ENCODE data around the gene LRCOL1.

Gene LRCOL1

DNA sequence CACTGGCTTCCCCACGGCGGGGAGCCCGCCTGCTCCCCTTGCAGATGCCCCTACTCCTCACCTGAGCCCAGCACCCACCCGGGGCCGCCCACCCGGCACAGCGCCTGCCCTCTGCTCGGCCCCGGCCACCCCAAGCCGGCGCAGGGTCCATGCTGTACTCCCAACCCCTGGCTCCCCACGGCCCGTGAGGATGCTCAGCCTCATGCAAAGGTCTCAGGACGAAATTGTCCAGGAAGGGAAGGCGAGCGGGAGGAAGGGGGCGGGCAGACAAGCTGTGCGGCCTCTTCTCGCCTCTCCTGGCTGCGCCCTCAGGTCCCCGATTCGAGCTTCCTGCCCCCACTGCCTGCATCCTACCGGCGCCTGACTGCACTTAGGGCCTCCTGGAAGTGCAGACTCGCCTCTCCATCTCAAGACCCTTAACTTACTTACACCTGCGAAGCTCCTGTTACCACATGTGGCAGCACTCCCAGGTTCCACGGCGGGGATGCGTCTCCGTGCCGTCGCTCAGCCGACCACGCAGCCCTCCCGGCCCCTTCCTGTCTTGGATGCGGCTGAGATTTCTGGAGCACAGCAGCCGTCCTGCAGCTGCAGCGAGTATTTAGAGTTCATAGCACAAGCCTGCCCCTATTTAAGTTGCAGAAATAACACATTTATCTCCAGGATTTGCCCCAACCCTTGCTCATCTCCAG is 18.0 kb downstream of the LRCOL1 start:
- TF ChIP-seq SP1 (IDR thresholded peaks at IDR 0.05) (no peak), FOXM1 (IDR thresholded peaks at IDR 0.05; ENCODE audit: borderline replicate concordance) (no peak), HDGF (IDR thresholded peaks at IDR 0.05; ENCODE audit: borderline replicate concordance) (no peak), ARNT (IDR thresholded peaks at IDR 0.05) (no peak), L3MBTL2 (conservative IDR thresholded peaks at IDR 0.05) (no peak), BHLHE40 (IDR thresholded peaks at IDR 0.05; ENCODE audit: borderline replicate concordance) (no peak), LEF1 (IDR thresholded peaks at IDR 0.05; ENCODE audit: borderline replicate concordance) (no peak), ZNF384 (IDR thresholded peaks at IDR 0.05) (no peak), ELF4 (IDR thresholded peaks at IDR 0.05) (no peak), FOXA1 (IDR thresholded peaks at IDR 0.05) (no peak), FOXK2 (IDR thresholded peaks at IDR 0.05) (no peak)
- TF ChIP-seq, protein P1, sequence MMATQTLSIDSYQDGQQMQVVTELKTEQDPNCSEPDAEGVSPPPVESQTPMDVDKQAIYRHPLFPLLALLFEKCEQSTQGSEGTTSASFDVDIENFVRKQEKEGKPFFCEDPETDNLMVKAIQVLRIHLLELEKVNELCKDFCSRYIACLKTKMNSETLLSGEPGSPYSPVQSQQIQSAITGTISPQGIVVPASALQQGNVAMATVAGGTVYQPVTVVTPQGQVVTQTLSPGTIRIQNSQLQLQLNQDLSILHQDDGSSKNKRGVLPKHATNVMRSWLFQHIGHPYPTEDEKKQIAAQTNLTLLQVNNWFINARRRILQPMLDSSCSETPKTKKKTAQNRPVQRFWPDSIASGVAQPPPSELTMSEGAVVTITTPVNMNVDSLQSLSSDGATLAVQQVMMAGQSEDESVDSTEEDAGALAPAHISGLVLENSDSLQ (IDR thresholded peaks at IDR 0.05): no peak
- POLR2A ChIA-PET: no interaction called here
- CTCF ChIA-PET: interaction anchor here (0.6 kb wide), 1 partner anchor 310 kb away, joined by 3 read pairs; no protein-coding TSS in a partner anchor
- DNase-seq (ENCODE audit: extremely low spot score): no peak

DNA sequence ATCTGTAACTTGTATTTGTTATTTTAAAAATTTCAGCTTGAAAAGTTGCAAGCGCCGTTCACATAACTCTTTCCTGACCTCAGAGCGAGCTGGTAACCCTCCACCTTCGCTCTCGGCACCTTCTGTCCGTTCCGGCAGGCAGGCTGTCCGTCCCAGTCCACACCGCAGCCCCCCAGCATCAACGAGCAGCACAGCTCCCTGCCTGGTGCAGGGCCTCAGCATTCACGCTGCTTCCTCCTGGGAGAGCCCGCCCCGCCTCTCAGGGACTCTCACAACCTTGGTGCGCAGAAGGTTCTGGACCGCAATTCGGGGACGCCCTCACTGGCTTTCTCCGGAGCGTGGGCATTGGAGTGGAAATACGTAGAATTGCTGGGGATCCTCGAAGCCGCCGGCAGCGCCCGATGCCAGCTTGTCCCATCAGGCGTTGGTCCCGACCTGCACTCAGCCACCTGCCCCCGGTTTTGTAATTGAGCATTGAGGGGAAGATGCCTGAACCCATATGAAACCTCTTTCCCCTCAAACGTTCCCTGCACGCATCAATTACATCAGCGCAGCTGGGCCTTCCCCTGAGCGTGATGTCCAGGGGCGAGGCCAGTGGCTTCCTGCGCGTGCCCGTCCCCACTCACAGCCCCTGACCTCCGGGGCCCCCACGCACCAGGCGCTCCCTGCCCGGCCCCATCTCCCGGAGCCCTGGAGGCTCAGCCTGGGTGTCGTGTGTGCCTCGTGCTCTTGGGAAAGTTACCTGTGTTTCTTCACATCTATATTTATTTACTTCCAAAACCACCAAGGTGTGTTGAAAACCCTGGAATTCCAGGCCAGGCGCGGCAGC is 19.1 kb downstream of the LRCOL1 start:
- POLR2A ChIA-PET: no interaction called here
- no peak for TF ChIP-seq SUZ12 (IDR thresholded peaks at IDR 0.05)
- TF ChIP-seq SP1 (IDR thresholded peaks at IDR 0.05): no peak
- no peak for TF ChIP-seq ELF4 (IDR thresholded peaks at IDR 0.05)
- no peak for TF ChIP-seq HDGF (IDR thresholded peaks at IDR 0.05; ENCODE audit: borderline replicate concordance)
- no peak for TF ChIP-seq FOXM1 (IDR thresholded peaks at IDR 0.05; ENCODE audit: borderline replicate concordance)
- no peak for TF ChIP-seq CTBP1 (IDR thresholded peaks at IDR 0.05; ENCODE audit: borderline replicate concordance)
- TF ChIP-seq TARDBP (IDR thresholded peaks at IDR 0.05): no peak
- no peak for TF ChIP-seq ZNF384 (IDR thresholded peaks at IDR 0.05)
- no peak for TF ChIP-seq NFRKB (IDR thresholded peaks at IDR 0.05)
- TF ChIP-seq FOXK2 (IDR thresholded peaks at IDR 0.05): no peak
- TF ChIP-seq FOXA1 (IDR thresholded peaks at IDR 0.05): no peak
- TF ChIP-seq L3MBTL2 (conservative IDR thresholded peaks at IDR 0.05): no peak
- TF ChIP-seq, protein P1 (IDR thresholded peaks at IDR 0.05): no peak
- no peak for TF ChIP-seq LEF1 (IDR thresholded peaks at IDR 0.05; ENCODE audit: borderline replicate concordance)
- no peak for TF ChIP-seq ARNT (IDR thresholded peaks at IDR 0.05)
- no peak for TF ChIP-seq BHLHE40 (IDR thresholded peaks at IDR 0.05; ENCODE audit: borderline replicate concordance)
- no peak for DNase-seq (ENCODE audit: extremely low spot score)
- CTCF ChIA-PET: no interaction called here

DNA sequence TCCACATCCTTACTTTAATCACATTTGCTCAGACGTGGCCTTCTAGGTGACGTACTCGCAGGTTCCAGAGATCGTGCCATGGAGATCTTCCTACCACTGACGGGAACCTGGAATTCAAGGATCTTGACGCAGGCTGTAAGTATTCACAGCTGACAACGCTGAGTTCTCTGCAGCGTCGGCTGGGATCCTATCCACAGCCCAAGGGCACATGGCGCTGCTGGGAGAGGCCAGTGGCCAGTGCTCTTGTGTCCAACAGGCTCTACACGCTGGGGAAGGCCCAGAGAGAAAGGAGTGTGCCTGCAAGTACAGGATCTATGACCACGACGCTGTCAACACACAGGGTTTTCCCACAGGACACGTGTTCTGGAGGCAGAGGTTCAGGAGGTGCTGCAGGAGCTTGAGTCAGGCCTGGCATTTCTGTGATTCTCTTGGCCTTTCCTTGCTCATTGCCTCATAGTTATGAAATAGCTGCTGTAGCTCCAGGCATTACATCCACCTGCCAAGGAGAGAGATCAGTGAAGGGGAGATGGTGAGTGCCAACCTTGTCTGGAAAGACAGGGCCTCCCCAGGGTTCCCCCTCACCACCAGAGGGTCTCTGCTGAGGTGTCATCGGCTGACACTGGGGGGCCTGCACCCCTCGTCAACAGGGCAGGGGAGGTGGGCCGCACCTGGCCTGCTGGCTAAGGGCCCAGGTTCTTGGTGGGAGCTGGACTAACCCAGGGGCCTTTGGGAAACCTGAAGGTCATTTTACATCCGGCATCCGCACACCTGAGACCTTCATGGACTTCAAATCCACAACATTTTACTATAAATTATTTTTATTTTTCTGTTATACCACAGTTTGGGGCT is 21.3 kb downstream of the LRCOL1 start:
- POLR2A ChIA-PET: no interaction called here
- TF ChIP-seq NFRKB (IDR thresholded peaks at IDR 0.05) (no peak), ZNF384 (IDR thresholded peaks at IDR 0.05) (no peak), FOXA1 (IDR thresholded peaks at IDR 0.05) (no peak), ARNT (IDR thresholded peaks at IDR 0.05) (no peak)
- TF ChIP-seq, protein P1 (IDR thresholded peaks at IDR 0.05): no peak
- DNase-seq (ENCODE audit: extremely low spot score): no peak
- CTCF ChIA-PET: no interaction called here

DNA sequence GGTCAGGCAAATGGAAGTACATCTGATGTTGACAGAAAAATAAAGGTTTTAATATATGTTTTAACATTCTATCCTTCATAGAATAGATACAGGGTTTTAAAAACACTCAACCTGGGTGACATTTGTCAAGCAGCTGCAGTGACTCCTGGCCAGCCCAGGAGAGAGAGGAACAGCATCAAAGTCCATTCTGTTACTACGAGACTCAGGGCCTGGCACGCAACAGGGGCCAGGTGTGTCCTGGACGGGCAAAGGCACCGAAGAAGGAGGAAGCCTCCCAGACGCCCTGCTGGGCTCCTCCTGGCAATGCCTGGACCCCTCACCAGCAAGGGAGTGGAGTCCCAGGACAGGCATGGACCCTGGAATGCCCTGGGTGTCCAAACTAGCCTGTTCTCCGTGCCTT is 22.1 kb downstream of the LRCOL1 start:
- TF ChIP-seq CTBP1 (IDR thresholded peaks at IDR 0.05; ENCODE audit: borderline replicate concordance) (no peak), L3MBTL2 (conservative IDR thresholded peaks at IDR 0.05) (no peak), TARDBP (IDR thresholded peaks at IDR 0.05) (no peak), FOXK2 (IDR thresholded peaks at IDR 0.05) (no peak)
- no peak for DNase-seq (ENCODE audit: extremely low spot score)
- POLR2A ChIA-PET: no interaction called here
- CTCF ChIA-PET: no interaction called here

DNA sequence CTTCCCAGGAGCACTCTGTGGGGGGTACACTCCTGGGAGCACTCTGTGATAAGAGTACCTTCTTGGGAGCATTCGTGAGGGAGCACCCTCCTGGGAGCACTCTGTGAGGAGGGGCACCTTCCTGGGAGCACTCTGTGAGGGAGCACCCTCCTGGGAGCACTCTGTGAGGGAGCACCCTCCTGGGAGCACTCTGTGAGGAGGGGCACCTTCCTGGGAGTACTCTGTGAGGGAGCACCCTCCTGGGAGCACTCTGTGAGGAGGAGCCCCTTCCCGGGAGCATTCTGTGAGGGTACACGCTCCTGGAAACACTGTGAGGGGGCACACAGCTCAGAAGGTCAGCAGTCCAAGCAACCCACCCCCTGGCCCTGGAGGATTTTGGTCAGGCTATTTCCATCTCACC is 22.6 kb downstream of the LRCOL1 start:
- ChIA-PET POLR2A (no interaction called here), CTCF (no interaction called here)
- TF ChIP-seq, protein P1 (IDR thresholded peaks at IDR 0.05): 0 out of 2 replicates have a peak, but pooled peaks have one; percentile 34
- TF ChIP-seq CTBP1 (IDR thresholded peaks at IDR 0.05; ENCODE audit: borderline replicate concordance): no peak
- DNase-seq (ENCODE audit: extremely low spot score): no peak
